Smooth muscle cell (in vitro differentiated cells): ENCODE data around the gene TFG. TPM values are rescaled to one million over a fixed set of nuclear protein-coding genes. Genes with fewer than 3 reads are reported as not detected.
A peak's percentile ranks its signal among the peaks of the same experiment; 100 is the strongest.
"Not testable (repeated sequence)": the region's sequence is repeated elsewhere in the genome, so short reads cannot be mapped to it uniquely, and the experiment has no call there.

Source experiments
- DNase-seq: peaks from one replicate; lab custom pipeline; 2025; ENCODE audit not compliant: unreplicated experiment; lab: John Stamatoyannopoulos, UW
- H2AFZ ChIP-seq: fragments of 200-600 bp; sonication (generic); 2 replicates; pipeline ENCODE4 v1.6.0; 2016; ENCODE audit warnings: antibody characterized with exemption, low read depth, mild to moderate bottlenecking
- H3F3A ChIP-seq: fragments of 200-600 bp; sonication (generic); 2 replicates; pipeline ENCODE4 v1.6.0; 2017; ENCODE audit warnings: antibody characterized with exemption, low read depth
- H3K27ac ChIP-seq: fragments of 200-600 bp; sonication (generic); 2 replicates; pipeline ENCODE4 v1.5.1; 2016; ENCODE audit warnings: low read depth, mild to moderate bottlenecking
- H3K27me3 ChIP-seq: fragments of 200-600 bp; sonication (generic); 2 replicates; pipeline ENCODE4 v1.6.1; 2016; ENCODE audit warnings: low read depth, mild to moderate bottlenecking
- H3K36me3 ChIP-seq: fragments of 200-600 bp; sonication (generic); 2 replicates; pipeline ENCODE4 v1.5.1; 2016; ENCODE audit warnings: low read depth
- H3K4me1 ChIP-seq: fragments of 200-600 bp; sonication (generic); 2 replicates; pipeline ENCODE4 v1.5.1; 2016; ENCODE audit warnings: low read depth
- H3K4me2 ChIP-seq: fragments of 200-600 bp; sonication (generic); 2 replicates; pipeline ENCODE4 v1.6.0; 2016; ENCODE audit warnings: mild to moderate bottlenecking
- H3K4me3 ChIP-seq: fragments of 200-600 bp; sonication (generic); 2 replicates; pipeline ENCODE4 v1.5.1; 2016; ENCODE audit warnings: mild to moderate bottlenecking
- H3K79me2 ChIP-seq: fragments of 200-600 bp; sonication (generic); 2 replicates; pipeline ENCODE4 v1.6.0; 2016; ENCODE audit warnings: low read depth, mild to moderate bottlenecking
- H3K9ac ChIP-seq: fragments of 200-600 bp; sonication (generic); 2 replicates; pipeline ENCODE4 v1.6.0; 2016; ENCODE audit warnings: low read depth
- H3K9me3 ChIP-seq: fragments of 200-600 bp; sonication (generic); replicated peaks from 2 replicates; pipeline ENCODE4 v1.5.1; 2016; ENCODE audit warnings: low read depth
- H4K20me1 ChIP-seq: fragments of 200-600 bp; sonication (generic); 2 replicates; pipeline ENCODE4 v1.6.0; 2016; ENCODE audit warnings: low read depth
- WGBS: methylation state at CpG from one replicate; pipeline ENCODE4 v1.1.7; 2016; ENCODE audit warnings: low lambda C conversion rate; 5-methylcytosine and 5-hydroxymethylcytosine counted together
- polyA plus RNA-seq: library from polyadenylated mRNA; unstranded; fragments of >200 nt; fragmentation: Nextera tagmentation; extraction: Ambion mirVana; gene quantifications from 2 replicates; pipeline ENCODE4 v1.2.1, GENCODE V29; 2016
- total RNA-seq: library from RNA; depleted of rRNA; stranded (reverse); fragments of >200 nt; gene quantifications from 2 replicates; pipeline ENCODE4 v1.2.3, GENCODE V29; 2014
- TF ChIP-seq, protein P1 (sequence below): fragments of 200-600 bp; sonication (generic); IDR thresholded peaks from 2 replicates; pipeline ENCODE4 v1.5.1; 2017; ENCODE audit warnings: borderline replicate concordance, mild to moderate bottlenecking, antibody characterized with exemption; ENCODE audit not compliant: insufficient read depth, poor library complexity, severe bottlenecking

Gene TFG
- total RNA-seq (205 and 225 TPM in 2 replicates), polyA plus RNA-seq (246 and 257 TPM in 2 replicates)

DNA sequence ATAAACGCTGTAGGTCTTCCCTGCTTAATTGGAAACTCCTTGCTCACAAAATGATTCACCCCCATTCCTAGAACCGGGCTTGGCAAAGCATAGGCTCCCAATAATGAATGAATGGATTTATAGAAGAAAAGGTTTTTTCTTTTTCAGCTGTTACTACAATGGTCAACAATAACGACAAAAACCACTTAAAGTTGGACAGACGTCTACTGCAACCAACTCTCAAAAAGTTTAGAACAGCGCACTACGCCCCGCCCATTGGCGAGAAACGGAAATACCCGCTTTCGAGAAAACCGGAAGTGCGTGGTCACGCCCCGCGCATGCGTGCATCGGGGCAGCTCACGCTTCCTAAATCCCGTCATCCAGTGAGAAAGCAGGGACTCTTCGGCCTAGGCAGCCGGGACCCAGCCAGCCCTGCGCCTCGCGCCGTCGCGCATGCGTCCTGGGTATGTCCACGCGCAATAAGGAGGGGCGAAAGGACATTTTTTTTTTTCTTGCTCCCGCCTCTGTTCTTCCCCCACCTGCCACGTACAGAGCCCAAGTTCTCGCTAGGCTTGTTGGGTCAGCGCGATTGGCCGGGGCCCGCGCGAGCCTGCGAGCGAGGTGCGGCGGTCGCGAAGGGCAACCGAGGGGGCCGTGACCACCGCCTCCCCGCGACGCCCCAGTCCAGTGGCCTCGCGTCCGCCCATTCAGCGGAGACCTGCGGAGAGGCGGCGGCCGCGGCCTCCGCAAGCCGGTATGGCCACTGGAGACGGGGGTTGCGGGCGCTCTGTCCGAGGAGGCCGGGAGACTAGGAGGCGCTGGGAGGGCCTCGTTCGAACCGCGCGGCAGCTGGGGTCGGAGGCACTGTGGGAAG lies at the start of gene TFG:
TSS of gene TFG (plus strand) at position 506 of the 853 bp plus-strand sequence. CDS start 4,192 bp downstream, outside the sequence.
- H3K36me3 ChIP-seq, result peaks cover 3% of the 10 kb centered on the region
- peak; percentile 95 for DNase-seq
- peaks cover 42% of the 10 kb centered on the region for H4K20me1 ChIP-seq
- peak within 1 kb of the TSS; percentile 94 for H3K9ac ChIP-seq
- peaks cover 44% of the 10 kb centered on the region for H3K79me2 ChIP-seq
- peak within 1 kb of the TSS; percentile 85 for H3K4me3 ChIP-seq
- H3F3A ChIP-seq, result peaks cover 11% of the 10 kb centered on the region
- no peaks in the 10 kb centered on the region for H3K9me3 ChIP-seq
- WGBS, result 2% methylated on average over 68 of the region's 76 CpGs
- peak within 1 kb of the TSS; percentile 80 for H2AFZ ChIP-seq
- TF ChIP-seq, protein P1, sequence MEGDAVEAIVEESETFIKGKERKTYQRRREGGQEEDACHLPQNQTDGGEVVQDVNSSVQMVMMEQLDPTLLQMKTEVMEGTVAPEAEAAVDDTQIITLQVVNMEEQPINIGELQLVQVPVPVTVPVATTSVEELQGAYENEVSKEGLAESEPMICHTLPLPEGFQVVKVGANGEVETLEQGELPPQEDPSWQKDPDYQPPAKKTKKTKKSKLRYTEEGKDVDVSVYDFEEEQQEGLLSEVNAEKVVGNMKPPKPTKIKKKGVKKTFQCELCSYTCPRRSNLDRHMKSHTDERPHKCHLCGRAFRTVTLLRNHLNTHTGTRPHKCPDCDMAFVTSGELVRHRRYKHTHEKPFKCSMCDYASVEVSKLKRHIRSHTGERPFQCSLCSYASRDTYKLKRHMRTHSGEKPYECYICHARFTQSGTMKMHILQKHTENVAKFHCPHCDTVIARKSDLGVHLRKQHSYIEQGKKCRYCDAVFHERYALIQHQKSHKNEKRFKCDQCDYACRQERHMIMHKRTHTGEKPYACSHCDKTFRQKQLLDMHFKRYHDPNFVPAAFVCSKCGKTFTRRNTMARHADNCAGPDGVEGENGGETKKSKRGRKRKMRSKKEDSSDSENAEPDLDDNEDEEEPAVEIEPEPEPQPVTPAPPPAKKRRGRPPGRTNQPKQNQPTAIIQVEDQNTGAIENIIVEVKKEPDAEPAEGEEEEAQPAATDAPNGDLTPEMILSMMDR, result no peak
- H3K27me3 ChIP-seq, result peaks cover 18% of the 10 kb centered on the region
- peak within 1 kb of the TSS; percentile 97 for H3K4me2 ChIP-seq
- peak within 1 kb of the TSS; percentile 91 for H3K27ac ChIP-seq
- peaks cover 24% of the 10 kb centered on the region for H3K4me1 ChIP-seq

DNA sequence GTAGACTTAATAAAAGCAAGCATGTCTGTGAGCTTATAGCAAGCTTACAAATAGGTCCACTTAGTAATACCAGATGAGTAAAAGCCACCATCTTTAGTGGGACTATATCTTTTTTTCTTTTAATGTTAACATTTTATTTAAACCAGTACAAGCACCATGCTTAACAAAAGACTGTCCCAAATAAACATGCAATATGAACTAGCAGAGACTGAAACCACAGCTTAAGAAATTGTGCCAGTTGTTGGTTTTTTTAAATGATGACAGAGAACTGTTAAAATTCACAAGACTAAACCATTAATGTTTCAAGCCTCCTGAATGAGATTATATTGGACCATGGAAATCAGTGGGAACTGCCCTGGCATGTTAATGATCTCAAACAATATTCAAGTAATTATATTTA lies 48.0 kb upstream of the TFG start:
- not testable (repeated sequence) for DNase-seq, H3K4me1 ChIP-seq, H3K79me2 ChIP-seq, H3K4me2 ChIP-seq, H3K9me3 ChIP-seq, H3F3A ChIP-seq, H3K27ac ChIP-seq, H3K4me3 ChIP-seq, H3K36me3 ChIP-seq, H3K27me3 ChIP-seq, H4K20me1 ChIP-seq, H3K9ac ChIP-seq
- H2AFZ ChIP-seq, result peak overlapping the region; percentile 58

DNA sequence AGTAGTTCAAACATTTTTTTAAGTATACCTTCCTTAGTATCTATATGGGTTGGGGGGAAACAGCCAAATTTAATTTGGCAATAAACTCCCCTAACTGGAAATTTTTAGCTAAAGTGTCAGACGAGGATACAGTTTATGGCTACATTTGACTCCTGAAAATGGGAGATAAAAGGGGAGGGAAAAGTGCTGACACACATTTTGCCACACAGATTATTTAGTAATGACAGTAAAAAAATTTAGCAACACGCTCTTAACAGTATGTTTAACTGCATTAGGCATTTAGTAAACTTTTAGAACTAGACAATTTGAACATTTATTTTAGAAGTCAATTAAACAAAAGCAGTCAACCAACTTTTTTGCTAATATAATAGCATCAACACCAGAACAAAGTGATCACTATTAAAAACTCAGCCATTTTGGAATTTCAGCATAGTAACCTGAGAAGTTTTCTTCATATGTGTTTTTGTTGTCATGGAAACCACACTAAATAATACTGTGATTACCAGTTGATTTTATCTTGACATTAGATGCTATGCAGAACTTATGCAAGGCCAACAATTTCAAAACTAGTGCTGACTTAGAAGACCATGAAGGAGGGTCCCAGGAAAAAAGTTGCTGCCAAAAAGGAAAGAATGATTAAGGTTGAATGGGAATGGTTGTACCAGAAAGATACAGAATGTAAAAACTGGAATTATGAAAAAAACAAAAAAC lies 47.0 kb upstream of the TFG start:
- Histone ChIP-seq H3K27ac (no peak overlapping the region), H3K36me3 (no peaks in the 10 kb centered on the region), H3K4me1 (no peaks in the 10 kb centered on the region), H3K9me3 (no peaks in the 10 kb centered on the region), H4K20me1 (no peaks in the 10 kb centered on the region), H2AFZ (no peak overlapping the region), H3K4me2 (no peak overlapping the region), H3K9ac (no peak overlapping the region), H3K79me2 (no peaks in the 10 kb centered on the region), H3F3A (no peaks in the 10 kb centered on the region), H3K4me3 (no peak overlapping the region), H3K27me3 (no peaks in the 10 kb centered on the region)
- 67% methylated on average over 2 of the region's 2 CpGs for WGBS
- TF ChIP-seq, protein P1, result no peak
- no peak for DNase-seq

DNA sequence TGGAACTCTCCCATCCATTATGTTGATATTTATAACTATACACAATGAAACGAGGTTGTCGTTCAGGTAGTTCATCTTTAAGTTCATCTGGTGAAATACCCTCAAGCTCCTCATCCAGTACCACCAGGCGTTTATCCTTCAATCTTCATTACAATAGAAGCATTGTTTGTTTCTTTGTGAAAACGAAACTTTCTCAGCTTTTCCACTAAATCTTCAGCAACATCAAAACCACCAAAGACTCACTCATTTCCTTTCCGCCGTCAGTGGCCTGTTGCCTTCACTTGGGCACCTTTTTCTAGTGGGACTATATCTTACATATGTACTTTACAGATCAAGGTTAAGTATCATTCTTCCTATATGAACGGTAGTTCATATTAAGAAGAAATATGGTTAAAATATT lies 44.1 kb upstream of the TFG start:
- Histone ChIP-seq H3K4me2 (no peak overlapping the region), H3K9me3 (no peaks in the 10 kb centered on the region), H3F3A (no peaks in the 10 kb centered on the region), H3K27me3 (no peaks in the 10 kb centered on the region), H2AFZ (peak overlapping the region; percentile 54), H3K79me2 (no peaks in the 10 kb centered on the region), H4K20me1 (no peaks in the 10 kb centered on the region), H3K27ac (no peak overlapping the region), H3K9ac (no peak overlapping the region), H3K36me3 (no peaks in the 10 kb centered on the region), H3K4me3 (no peak overlapping the region), H3K4me1 (no peaks in the 10 kb centered on the region)
- TF ChIP-seq, protein P1, result no peak
- WGBS, result 68% methylated on average over 7 of the region's 7 CpGs
- no peak for DNase-seq

DNA sequence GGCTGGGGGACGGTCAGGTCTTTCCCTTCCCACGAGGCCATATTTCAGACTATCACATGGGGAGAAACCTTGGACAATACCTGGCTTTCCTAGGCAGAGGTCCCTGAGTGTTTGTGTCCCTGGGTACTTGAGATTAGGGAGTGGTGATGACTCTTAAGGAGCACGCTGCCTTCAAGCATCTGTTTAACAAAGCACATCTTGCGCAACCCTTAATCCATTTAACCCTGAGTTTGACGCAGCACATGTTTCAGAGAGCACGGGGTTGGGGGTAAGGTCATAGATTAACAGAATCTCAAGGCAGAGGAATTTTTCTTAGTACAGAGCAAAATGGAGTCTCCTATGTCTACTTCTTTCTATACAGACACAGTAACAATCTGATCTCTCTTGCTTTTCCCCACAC lies 42.6 kb upstream of the TFG start:
- WGBS, result 52% methylated on average over 6 of the region's 6 CpGs
- not testable (repeated sequence) for H3K27me3 ChIP-seq

DNA sequence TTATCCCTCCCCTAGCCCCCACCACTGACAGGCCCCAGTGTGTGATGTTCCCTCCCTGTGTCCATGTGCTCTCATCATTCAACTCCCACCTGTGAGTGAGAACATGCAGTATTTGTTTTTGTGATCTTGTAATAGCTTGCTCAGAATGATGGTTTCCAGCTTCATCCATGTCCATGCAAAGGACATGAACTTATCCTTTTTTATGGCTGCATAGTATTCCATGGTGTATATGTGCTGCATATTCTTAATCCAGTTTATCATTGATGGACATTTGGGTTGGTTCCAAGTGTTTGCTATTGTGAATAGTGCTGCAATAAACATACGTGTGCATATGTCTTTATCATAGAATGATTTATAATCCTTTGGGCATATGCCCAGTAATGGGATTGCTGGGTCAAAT lies 42.0 kb upstream of the TFG start:
- not testable (repeated sequence) for H3K4me2 ChIP-seq, H3K9ac ChIP-seq, DNase-seq, H3K79me2 ChIP-seq, H3K9me3 ChIP-seq, H2AFZ ChIP-seq, H3K27me3 ChIP-seq, H4K20me1 ChIP-seq, H3K4me3 ChIP-seq, H3K4me1 ChIP-seq, H3K36me3 ChIP-seq, H3K27ac ChIP-seq, H3F3A ChIP-seq
- WGBS, result 96% methylated on average over 1 of the region's 1 CpG

More for the DNA sequence above, 42.6 kb upstream of the TFG start:
- H3F3A ChIP-seq, H3K36me3 ChIP-seq, H3K4me2 ChIP-seq, H3K4me1 ChIP-seq, H2AFZ ChIP-seq, H3K27ac ChIP-seq, H3K9ac ChIP-seq, DNase-seq, H3K79me2 ChIP-seq, H3K9me3 ChIP-seq, H4K20me1 ChIP-seq, H3K4me3 ChIP-seq: not testable (repeated sequence)
